Measurements from ENCODE around the gene CACNA2D1.

- no peak for TF ChIP-seq CTCF (IDR thresholded peaks at IDR 0.05)
- TF ChIP-seq EZH2phosphoT487 (IDR thresholded peaks at IDR 0.05) = no peak
- TF ChIP-seq EZH2 (IDR thresholded peaks at IDR 0.05) = no peak
These were observed 108.6 kb downstream of the CACNA2D1 start for GRCh38 chr7:82335001-82335400.

All from neural progenitor cell (in vitro differentiated cells).